Midbrain (tissue), 1 donor: ENCODE data around the gene MTCH1.
A peak's percentile ranks its signal among the peaks of the same experiment; 100 is the strongest.

Source experiments
- DNase-seq: peaks from one replicate; lab custom pipeline; 2025; lab: John Stamatoyannopoulos, UW

MTCH1 gene

GRCh38 chr6:36970892-36971842 lies 14.8 kb downstream of the MTCH1 start:
- no peak for DNase-seq

DNA sequence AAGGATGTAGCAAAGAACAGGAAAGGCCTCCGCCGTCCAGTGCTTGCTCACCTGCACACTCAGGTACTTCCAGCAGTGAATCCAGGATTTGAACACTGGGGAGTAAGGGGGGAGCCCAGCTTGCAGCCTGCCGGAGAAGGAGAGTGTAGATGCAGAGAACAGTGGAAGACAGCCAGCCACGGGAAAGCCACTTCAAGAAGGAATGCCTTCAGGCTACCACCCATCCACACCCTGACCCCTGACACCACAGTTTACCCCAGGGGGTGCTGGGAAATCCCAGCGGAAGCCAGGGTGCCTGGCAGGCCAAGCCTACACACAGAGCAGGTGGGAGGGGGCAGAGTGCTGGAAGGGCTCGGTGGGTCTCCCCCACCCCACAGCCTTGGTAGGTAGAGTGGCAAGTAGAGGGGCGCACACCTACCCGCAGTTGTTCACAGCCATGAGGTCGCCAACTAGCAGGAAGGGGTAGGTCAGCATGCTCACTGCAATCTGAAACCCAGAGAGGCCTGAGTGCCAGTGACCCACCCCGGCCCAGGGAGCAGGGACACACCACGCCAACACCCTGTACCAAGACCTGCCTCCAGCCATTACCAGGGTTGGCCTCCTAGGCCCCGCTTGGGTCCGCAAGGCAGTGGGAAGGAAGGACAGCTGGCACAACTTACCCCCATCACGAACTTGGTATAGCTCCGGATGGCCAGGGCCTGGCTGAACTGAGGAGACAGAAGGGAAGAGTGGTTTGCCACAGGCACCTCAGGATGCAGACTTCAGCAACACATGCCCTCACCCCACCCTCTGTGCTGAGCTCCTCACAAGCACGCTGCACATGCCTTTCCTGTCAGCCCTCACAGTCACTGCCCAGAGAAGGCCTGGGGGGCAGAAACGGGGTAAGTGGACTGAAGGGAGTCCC lies 15.8 kb downstream of the MTCH1 start:
- no peak for DNase-seq

DNA sequence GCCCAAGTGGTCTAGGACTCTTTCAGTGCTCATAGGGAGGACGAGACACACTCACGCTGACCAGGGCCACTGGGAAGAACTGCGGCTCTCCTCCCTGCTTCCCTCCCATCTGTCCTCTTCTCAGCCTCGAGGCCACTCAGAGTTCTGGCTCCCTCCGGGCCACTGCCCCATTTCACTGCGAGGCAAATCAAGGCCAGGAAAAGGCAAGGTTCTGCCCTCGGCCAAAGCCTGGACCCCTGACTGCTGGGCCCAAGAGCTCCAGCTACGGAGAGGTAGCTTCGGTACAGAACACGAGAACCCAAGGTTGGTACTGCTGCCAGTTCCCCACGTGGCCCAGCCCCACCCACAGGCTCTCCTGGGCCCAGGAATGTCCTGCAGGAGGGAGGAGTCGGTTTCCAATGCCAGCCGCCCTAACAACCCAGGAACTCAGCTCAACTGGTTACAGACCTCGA lies 16.7 kb downstream of the MTCH1 start:
- no peak for DNase-seq

DNA sequence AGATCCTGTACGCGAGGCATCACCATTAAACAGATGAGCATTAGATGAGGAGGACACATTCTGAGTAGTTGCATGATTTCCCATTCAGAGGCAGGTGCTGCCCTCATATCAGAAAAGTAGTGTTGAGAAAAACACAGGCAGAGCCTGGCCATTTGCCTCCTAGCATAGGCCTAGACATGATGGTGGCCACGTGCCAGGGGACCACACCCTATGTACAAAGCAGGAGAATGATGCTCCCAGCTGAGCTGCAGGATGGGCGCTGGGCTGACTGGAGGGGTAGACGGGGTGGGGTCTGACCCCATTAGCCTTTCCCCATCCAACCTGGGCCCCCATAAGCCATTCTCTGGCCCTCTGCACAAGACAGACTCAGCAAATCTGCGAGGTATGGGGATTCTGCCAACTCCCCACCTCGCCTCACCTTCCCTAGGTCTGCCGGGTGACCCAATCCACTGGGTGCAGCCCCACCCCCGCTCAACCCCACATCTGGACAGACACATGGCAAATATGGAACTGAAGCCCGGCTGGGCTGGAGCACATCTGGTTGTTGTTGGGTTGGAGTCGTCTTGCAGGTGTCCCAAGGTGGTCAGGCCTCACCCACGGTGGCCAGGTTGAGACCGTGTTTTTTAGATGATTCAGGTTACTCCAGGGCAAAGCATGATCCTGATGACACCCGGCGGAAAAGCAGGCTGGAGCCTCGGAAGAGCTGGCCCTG lies 17.6 kb downstream of the MTCH1 start:
- no peak for DNase-seq

GRCh38 chr6:36967757-36968156 lies 18.2 kb downstream of the MTCH1 start:
- no peak for DNase-seq

GRCh38 chr6:36967301-36967700 lies 18.7 kb downstream of the MTCH1 start:
- no peak for DNase-seq

GRCh38 chr6:36964908-36965307 lies 21.1 kb downstream of the MTCH1 start:
- DNase-seq: no peak

GRCh38 chr6:36964349-36964748 lies 21.6 kb downstream of the MTCH1 start:
- DNase-seq: no peak

GRCh38 chr6:36963451-36964290 lies 22.3 kb downstream of the MTCH1 start:
- peak; percentile 27 for DNase-seq

DNA sequence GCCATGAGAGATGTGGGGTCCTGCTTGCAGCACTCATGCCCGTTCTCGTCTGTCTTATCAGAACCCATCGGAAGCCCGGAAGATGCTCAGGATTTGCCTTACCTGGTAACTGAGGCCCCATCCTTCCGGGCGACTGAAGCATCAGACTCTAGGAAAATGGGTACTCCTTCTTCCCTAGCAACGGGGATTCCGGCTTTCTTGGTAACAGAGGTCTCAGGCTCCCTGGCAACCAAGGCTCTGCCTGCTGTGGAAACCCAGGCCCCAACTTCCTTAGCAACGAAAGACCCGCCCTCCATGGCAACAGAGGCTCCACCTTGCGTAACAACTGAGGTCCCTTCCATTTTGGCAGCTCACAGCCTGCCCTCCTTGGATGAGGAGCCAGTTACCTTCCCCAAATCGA lies 23.1 kb downstream of the MTCH1 start:
- peak; percentile 59 for DNase-seq

DNA sequence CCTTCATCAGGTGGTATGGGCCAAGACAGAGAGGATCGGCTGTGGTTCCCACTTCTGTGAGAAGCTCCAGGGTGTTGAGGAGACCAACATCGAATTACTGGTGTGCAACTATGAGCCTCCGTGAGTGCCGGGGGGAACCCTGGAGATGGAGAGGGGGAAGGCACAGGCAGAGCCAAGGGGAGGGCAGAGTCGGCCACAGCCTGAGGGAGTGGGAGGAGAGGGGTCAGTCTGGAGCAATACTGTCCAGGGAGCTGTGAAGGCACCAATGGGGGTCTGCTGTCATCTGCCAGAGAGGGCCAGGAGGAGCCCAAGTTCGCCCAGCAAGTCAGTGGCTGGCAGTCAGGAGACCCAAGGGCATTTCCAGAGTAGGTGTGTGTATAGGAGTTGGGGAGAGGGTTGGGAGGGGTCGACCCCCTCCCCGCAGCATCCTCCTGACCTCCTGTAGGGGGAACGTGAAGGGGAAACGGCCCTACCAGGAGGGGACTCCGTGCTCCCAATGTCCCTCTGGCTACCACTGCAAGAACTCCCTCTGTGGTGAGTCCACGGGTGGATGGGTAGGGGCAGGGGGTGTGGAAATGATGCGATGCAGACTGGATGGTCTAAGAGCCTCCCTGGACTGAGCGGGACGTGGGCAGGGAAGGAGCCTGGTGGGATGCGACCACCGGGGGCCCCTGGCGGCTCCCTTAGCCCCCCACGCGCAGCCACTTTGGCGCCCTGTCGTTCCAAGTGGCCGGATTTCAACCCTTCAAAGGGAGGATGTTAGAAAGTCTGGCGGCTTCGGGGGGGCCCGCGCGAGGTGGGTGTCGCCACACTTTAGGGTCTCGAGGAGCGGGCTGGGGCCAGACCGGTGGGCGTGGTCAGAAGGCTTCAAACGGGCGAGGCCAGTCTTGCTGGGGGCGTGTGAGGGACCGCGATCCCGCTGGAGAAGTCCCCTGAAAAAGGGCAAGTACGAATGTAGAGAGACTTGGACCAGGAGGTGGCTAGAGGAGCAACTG lies 24.3 kb downstream of the MTCH1 start:
- no peak for DNase-seq

- DNase-seq: no peak
Observed at GRCh38 chr6:36959555-36960250, 26.3 kb downstream of the MTCH1 start.

- no peak for DNase-seq
Observed at GRCh38 chr6:36958775-36959554, 27.0 kb downstream of the MTCH1 start.

DNA sequence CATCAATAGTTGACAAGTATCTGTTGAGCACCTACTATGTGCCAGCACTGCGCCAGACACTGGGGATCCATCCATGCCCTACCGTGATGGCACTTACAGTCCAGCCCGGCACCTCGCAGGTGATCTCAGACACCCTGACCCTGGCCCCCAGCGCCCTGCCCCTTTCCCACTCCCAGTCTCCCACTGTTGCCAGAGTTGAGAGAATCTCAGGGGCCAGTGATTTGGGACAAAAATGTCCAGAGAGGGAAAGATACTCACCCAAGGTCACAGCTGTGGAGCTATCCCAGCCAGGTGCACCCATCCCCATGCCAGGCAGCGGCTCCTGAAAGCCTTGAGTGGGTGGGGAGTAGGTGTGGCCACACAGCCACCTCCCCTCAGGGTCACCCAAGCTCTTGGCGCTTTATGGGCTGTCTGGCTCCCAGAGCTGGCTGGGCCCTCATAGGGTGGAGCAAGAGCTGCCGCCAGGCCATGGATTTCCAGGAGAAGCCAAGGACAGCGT lies 28.2 kb downstream of the MTCH1 start:
- DNase-seq: no peak

GRCh38 chr6:36956446-36956820 lies 29.6 kb downstream of the MTCH1 start:
- no peak for DNase-seq

GRCh38 chr6:36955671-36956445 lies 30.1 kb downstream of the MTCH1 start:
- no peak for DNase-seq

- no peak for DNase-seq
Observed at GRCh38 chr6:36955136-36955535, 30.9 kb downstream of the MTCH1 start.
